Mesenchymal stem cell (in vitro differentiated cells and primary cell): ENCODE results near the gene DYNLRB1.
"Not testable (repeated sequence)": the region's sequence is repeated elsewhere in the genome, so short reads cannot be mapped to it uniquely, and the experiment has no call there.

ENCODE experiments used
- DNase-seq: peaks from one replicate; pipeline ENCODE4 v3.0.0-alpha.2; 2013
- H2AFZ ChIP-seq: one replicate; pipeline ENCODE4 v1.6.1; 2013; ENCODE audit warnings: low read depth, mild to moderate bottlenecking, control low read depth, inconsistent platforms, low read length, moderate library complexity
- H2AK5ac ChIP-seq: 2 replicates; pipeline ENCODE4 v1.6.1; 2013; ENCODE audit warnings: low read length, moderate library complexity, mild to moderate bottlenecking, inconsistent platforms; ENCODE audit not compliant: severe bottlenecking
- H2BK120ac ChIP-seq: one replicate; pipeline ENCODE4 v1.6.1; 2013; ENCODE audit warnings: low read depth, mild to moderate bottlenecking, inconsistent platforms, low read length, moderate library complexity
- H2BK12ac ChIP-seq, 2 experiments: one replicate each; pipeline ENCODE4 v1.6.1; 2013; ENCODE audit warnings: inconsistent platforms in 2 of 2, low read length in 2 of 2, mild to moderate bottlenecking in 2 of 2, moderate library complexity in 2 of 2, control low read depth in 1 of 2
- H2BK15ac ChIP-seq: one replicate; pipeline ENCODE4 v1.6.1; 2013; ENCODE audit warnings: mild to moderate bottlenecking, low read depth, inconsistent platforms; ENCODE audit not compliant: poor library complexity, severe bottlenecking
- H2BK5ac ChIP-seq: 2 replicates; pipeline ENCODE4 v1.6.1; 2013; ENCODE audit warnings: low read depth, mild to moderate bottlenecking, low read length, control low read depth, inconsistent platforms; ENCODE audit not compliant: poor library complexity, severe bottlenecking
- H3K14ac ChIP-seq, 2 experiments: one replicate each; pipeline ENCODE4 v1.6.1; 2013; ENCODE audit warnings: inconsistent platforms in 2 of 2, low read length in 2 of 2, control low read depth in 1 of 2, mild to moderate bottlenecking in 1 of 2, moderate library complexity in 1 of 2
- H3K18ac ChIP-seq, 2 experiments: one replicate each; pipeline ENCODE4 v1.6.1; 2013; ENCODE audit warnings: inconsistent platforms in 2 of 2, low read length in 2 of 2, control low read depth in 1 of 2, low read depth in 1 of 2, mild to moderate bottlenecking in 1 of 2
- H3K23ac ChIP-seq, 2 experiments: one replicate each; pipeline ENCODE4 v1.6.1; 2013; ENCODE audit warnings: inconsistent platforms in 2 of 2, low read length in 2 of 2, mild to moderate bottlenecking in 2 of 2, moderate library complexity in 2 of 2, control low read depth in 1 of 2
- H3K27ac ChIP-seq: 2 replicates; pipeline ENCODE4 v1.5.1; 2013; ENCODE audit warnings: mild to moderate bottlenecking, moderate library complexity, low read length, control low read depth, inconsistent platforms; ENCODE audit not compliant: poor library complexity, severe bottlenecking
- H3K27me3 ChIP-seq, 2 experiments: 2 replicates each; pipeline versions ENCODE4 v1.6.1 to v1.7.0; 2013; ENCODE audit warnings: low read length in 2 of 2, mild to moderate bottlenecking in 2 of 2, moderate library complexity in 2 of 2, control low read depth in 1 of 2, inconsistent platforms in 1 of 2; ENCODE audit not compliant: control insufficient read depth in 1 of 2, insufficient read depth in 1 of 2
- H3K36me3 ChIP-seq, 2 experiments: 2 replicates each; pipeline versions ENCODE4 v1.6.1 to v1.7.0; 2013; ENCODE audit warnings: low read length in 2 of 2, control low read depth in 1 of 2, inconsistent platforms in 1 of 2, low read depth in 1 of 2, mild to moderate bottlenecking in 1 of 2; ENCODE audit not compliant: insufficient read depth in 2 of 2, control insufficient read depth in 1 of 2
- H3K4ac ChIP-seq, 2 experiments: one replicate each; pipeline ENCODE4 v1.6.1; 2013; ENCODE audit warnings: inconsistent platforms in 2 of 2, low read length in 2 of 2, mild to moderate bottlenecking in 2 of 2, moderate library complexity in 2 of 2, control low read depth in 1 of 2, low read depth in 1 of 2
- H3K4me1 ChIP-seq: 2 replicates; pipeline ENCODE4 v1.6.1; 2013; ENCODE audit warnings: low read depth, low read length, control low read depth; ENCODE audit not compliant: control insufficient read depth, insufficient read depth
- H3K4me2 ChIP-seq: 2 replicates; pipeline ENCODE4 v1.6.1; 2013; ENCODE audit warnings: low read length, mild to moderate bottlenecking, inconsistent platforms; ENCODE audit not compliant: poor library complexity, severe bottlenecking
- H3K4me3 ChIP-seq, 2 experiments: 2 replicates each; pipeline versions ENCODE4 v1.5.1 to v1.7.0; 2013; ENCODE audit warnings: low read length in 2 of 2, mild to moderate bottlenecking in 2 of 2, control low read depth in 1 of 2, low read depth in 1 of 2; ENCODE audit not compliant: insufficient read depth in 1 of 2
- H3K79me1 ChIP-seq: replicated peaks from 2 replicates; pipeline ENCODE4 v1.6.1; 2013; ENCODE audit warnings: mild to moderate bottlenecking, control low read depth, low read length, inconsistent platforms; ENCODE audit not compliant: poor library complexity, severe bottlenecking
- H3K9ac ChIP-seq: 2 replicates; pipeline ENCODE4 v1.7.0; 2013; ENCODE audit warnings: mild to moderate bottlenecking, low read length, moderate library complexity
- H3K9me3 ChIP-seq: 2 replicates; pipeline ENCODE4 v1.7.0; 2013; ENCODE audit warnings: mild to moderate bottlenecking, low read length; ENCODE audit not compliant: control insufficient read depth
- H4K8ac ChIP-seq: one replicate; pipeline ENCODE4 v1.6.1; 2013; ENCODE audit warnings: inconsistent platforms, mild to moderate bottlenecking, low read length, moderate library complexity
- H4K91ac ChIP-seq: one replicate; pipeline ENCODE4 v1.6.1; 2013; ENCODE audit warnings: mild to moderate bottlenecking, low read length, inconsistent platforms
- WGBS: methylation state at CpG from one replicate; pipeline ENCODE4 v1.1.7; 2013; ENCODE audit warnings: mixed read lengths; 5-methylcytosine and 5-hydroxymethylcytosine counted together

DYNLRB1 gene

DNA sequence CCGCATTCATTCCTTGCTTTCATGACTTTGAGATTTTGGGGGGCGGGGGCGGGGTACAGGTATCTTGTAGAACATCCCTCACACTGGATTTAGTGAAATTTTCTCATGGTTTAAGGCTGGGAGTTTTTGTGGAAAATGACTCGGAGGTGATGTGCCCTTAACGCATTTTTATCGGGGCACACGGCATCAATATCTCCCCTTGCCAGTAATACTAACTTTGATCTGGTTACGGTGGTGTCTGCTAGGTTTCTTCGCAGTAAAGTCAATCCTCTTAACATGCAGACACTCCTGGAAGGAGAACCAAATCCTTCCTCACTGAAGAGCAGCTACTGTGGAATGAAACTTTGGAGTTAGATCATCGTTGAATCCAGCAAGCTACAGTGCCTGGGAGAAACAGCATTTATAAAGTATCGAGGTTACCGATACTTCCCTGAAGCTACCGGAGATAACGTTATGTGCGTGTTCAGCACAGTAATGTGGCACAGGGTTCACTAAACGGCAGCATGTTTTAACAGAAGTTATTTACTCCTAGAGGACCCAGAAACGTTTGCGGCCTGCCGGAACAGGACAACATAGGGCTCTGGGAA lies 1.2 kb upstream of the DYNLRB1 start:
- H2AK5ac ChIP-seq = no peak overlapping the region
- H3K14ac ChIP-seq = no peak overlapping the region
- peak overlapping the region in 1 of 2 experiments; percentile 95 for H3K4ac ChIP-seq
- H3K18ac ChIP-seq = peak overlapping the region in 1 of 2 experiments; percentile 97
- H3K36me3 ChIP-seq = peaks cover 3 to 43% of the 10 kb centered on the region in 2 experiments
- H3K27me3 ChIP-seq = no peaks in the 10 kb centered on the region
- H3K9me3 ChIP-seq = no peaks in the 10 kb centered on the region
- H2AFZ ChIP-seq = no peak overlapping the region
- 38% methylated on average over 19 of the region's 19 CpGs for WGBS
- no peak overlapping the region for H2BK5ac ChIP-seq
- DNase-seq = no peak
- peak overlapping the region; percentile 100 for H3K9ac ChIP-seq
- no peak overlapping the region for H2BK120ac ChIP-seq
- peak overlapping the region in 1 of 2 experiments; percentile 99 for H3K4me3 ChIP-seq
- H4K8ac ChIP-seq = no peak overlapping the region
- no peak overlapping the region for H3K23ac ChIP-seq
- peaks cover 5% of the 10 kb centered on the region for H3K79me1 ChIP-seq
- peaks cover 9% of the 10 kb centered on the region for H3K4me1 ChIP-seq
- H3K27ac ChIP-seq = peak overlapping the region; percentile 98
- H2BK15ac ChIP-seq = no peak overlapping the region
- no peak overlapping the region for H2BK12ac ChIP-seq
- peak overlapping the region; percentile 71 for H3K4me2 ChIP-seq
- H4K91ac ChIP-seq = no peak overlapping the region

DNA sequence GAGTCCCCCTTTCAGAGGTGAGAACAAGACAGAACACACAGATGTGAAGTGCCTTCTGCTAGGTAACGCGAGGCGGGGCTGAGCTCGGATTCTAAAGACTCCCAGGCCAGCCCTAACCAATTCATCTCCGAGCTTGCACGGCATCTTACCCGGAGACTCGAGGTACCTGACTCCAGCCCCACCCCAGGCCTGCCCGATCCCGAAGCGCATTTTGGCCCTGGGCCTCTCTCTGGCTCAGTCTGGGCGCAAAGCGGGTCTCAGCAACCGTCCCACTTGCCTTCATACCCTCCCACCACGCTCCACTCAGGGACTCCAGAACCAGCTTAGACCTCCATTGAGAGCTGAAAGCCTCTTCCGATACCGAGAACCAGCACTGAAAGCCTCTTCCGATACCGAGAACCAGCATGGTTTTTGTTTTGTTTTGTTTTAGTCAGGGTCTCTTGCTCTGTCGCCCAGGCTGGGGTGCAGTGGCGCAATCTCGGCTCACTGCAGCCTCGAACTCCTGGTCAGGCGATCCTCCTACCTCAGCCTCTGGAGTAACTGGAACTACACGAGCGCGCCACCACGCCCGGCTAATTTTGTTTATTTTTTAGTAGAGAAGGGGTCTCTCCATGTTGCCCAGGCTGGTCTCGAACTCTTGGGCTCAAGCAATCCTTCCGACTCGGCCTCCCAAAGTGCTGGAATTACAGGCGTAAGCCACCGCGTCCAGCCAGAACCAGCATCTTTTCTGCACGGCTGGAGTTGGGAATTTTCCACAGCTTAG lies 557 bp upstream of the DYNLRB1 start:
- H3K9me3 ChIP-seq = no peaks in the 10 kb centered on the region
- H2BK12ac ChIP-seq = no peak overlapping the region
- peak overlapping the region in 1 of 2 experiments; percentile 50 for H3K23ac ChIP-seq
- H3K4me2 ChIP-seq = peak overlapping the region; percentile 71
- 5% methylated on average over 36 of the region's 36 CpGs for WGBS
- H3K4ac ChIP-seq = peak overlapping the region in 1 of 2 experiments; percentile 95
- peaks cover 5% of the 10 kb centered on the region for H3K79me1 ChIP-seq
- no peak overlapping the region for H2BK5ac ChIP-seq
- peaks cover 3 to 42% of the 10 kb centered on the region in 2 experiments for H3K36me3 ChIP-seq
- H2BK15ac ChIP-seq = no peak overlapping the region
- no peak overlapping the region for H2AFZ ChIP-seq
- H3K27me3 ChIP-seq = no peaks in the 10 kb centered on the region
- no peak overlapping the region for H2BK120ac ChIP-seq
- peak overlapping the region in 1 of 2 experiments; percentile 90 for H3K14ac ChIP-seq
- peak overlapping the region; percentile 18 for H2AK5ac ChIP-seq
- H3K4me1 ChIP-seq = peaks cover 9% of the 10 kb centered on the region
- H3K4me3 ChIP-seq = peak overlapping the region; percentile 85 to 99
- DNase-seq = peak; percentile 65
- H4K91ac ChIP-seq = no peak overlapping the region
- peak overlapping the region; percentile 60 to 97 for H3K18ac ChIP-seq
- H4K8ac ChIP-seq = peak overlapping the region; percentile 41
- H3K27ac ChIP-seq = peak overlapping the region; percentile 98
- peak overlapping the region; percentile 100 for H3K9ac ChIP-seq

- H3K4ac ChIP-seq = peak overlapping the region in 1 of 2 experiments; percentile 99
- no peak overlapping the region for H3K23ac ChIP-seq
- no peaks in the 10 kb centered on the region for H3K9me3 ChIP-seq
- no peak overlapping the region for H4K8ac ChIP-seq
- H3K36me3 ChIP-seq = peaks cover 6 to 41% of the 10 kb centered on the region in 2 experiments
- no CpG with 5 or more reads among the region's 3 CpGs for WGBS
- no peak overlapping the region for H2BK120ac ChIP-seq
- H3K4me1 ChIP-seq = peaks cover 9% of the 10 kb centered on the region
- H2AK5ac ChIP-seq = no peak overlapping the region
- H2AFZ ChIP-seq = no peak overlapping the region
- no peak overlapping the region for H2BK5ac ChIP-seq
- peak overlapping the region; percentile 85 to 99 for H3K4me3 ChIP-seq
- peak overlapping the region; percentile 98 for H3K27ac ChIP-seq
- no peak overlapping the region for H2BK12ac ChIP-seq
- peak overlapping the region; percentile 44 for H3K4me2 ChIP-seq
- peak overlapping the region in 1 of 2 experiments; percentile 79 for H3K18ac ChIP-seq
- H4K91ac ChIP-seq = no peak overlapping the region
- peaks cover 5% of the 10 kb centered on the region for H3K79me1 ChIP-seq
- no peak overlapping the region for H3K14ac ChIP-seq
- H3K27me3 ChIP-seq = no peaks in the 10 kb centered on the region
- no peak overlapping the region for H2BK15ac ChIP-seq
- no peak for DNase-seq
- H3K9ac ChIP-seq = peak overlapping the region; percentile 100
These were observed 888 bp downstream of the DYNLRB1 start for GRCh38 chr20:34517114-34517505.

- H2BK5ac ChIP-seq, H4K91ac ChIP-seq, H3K4ac ChIP-seq, H3K4me3 ChIP-seq, H2BK15ac ChIP-seq, H3K79me1 ChIP-seq, H3K14ac ChIP-seq, H3K18ac ChIP-seq, H3K27ac ChIP-seq, H3K27me3 ChIP-seq, H3K4me2 ChIP-seq, H2AK5ac ChIP-seq, DNase-seq, H3K9me3 ChIP-seq, H2BK12ac ChIP-seq, H2AFZ ChIP-seq, H3K23ac ChIP-seq, H3K9ac ChIP-seq, H2BK120ac ChIP-seq, H4K8ac ChIP-seq: not testable (repeated sequence)
- H3K36me3 ChIP-seq = peaks cover 12 to 39% of the 10 kb centered on the region in 2 experiments
- WGBS = 96% methylated on average over 7 of the region's 7 CpGs
- peaks cover 16% of the 10 kb centered on the region for H3K4me1 ChIP-seq
These were observed 2.6 kb downstream of the DYNLRB1 start for GRCh38 chr20:34518863-34519262.
